ENCODE results near the gene TRIM67.
"Not testable (repeated sequence)": the region's sequence is repeated elsewhere in the genome, so short reads cannot be mapped to it uniquely, and the experiment has no call there.

TRIM67 gene

GRCh38 chr1:231207437-231207836 is 45.6 kb downstream of the TRIM67 start:
- H3K9me3 ChIP-seq (ENCODE audit: low read length): no peaks in the 10 kb centered on the region
- H3K36me3 ChIP-seq (ENCODE audit: insufficient read depth, low read length): peaks cover 2% of the 10 kb centered on the region
- no peak overlapping the region for H3K4me3 ChIP-seq (ENCODE audit: low read length)
- no peak overlapping the region for H2AFZ ChIP-seq (ENCODE audit: low read depth, low read length)
- no peaks in the 10 kb centered on the region for H3K27me3 ChIP-seq (ENCODE audit: insufficient read depth, low read length)
- no peaks in the 10 kb centered on the region for H3K4me1 ChIP-seq (ENCODE audit: insufficient read depth, low read length)

DNA sequence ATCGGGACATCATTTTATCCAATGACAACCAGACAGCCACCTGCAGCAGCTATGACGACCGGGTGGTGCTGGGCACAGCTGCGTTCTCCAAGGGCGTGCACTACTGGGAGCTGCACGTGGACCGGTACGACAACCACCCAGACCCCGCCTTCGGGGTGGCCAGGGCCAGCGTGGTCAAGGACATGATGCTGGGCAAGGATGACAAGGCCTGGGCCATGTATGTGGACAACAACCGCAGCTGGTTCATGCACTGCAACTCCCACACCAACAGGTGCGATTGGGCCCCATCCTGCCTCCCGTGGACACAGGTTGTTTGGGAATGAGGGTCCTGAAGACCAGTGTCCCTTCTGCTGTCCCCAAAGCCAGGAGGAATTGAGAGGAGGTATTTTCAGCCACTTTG is 47.1 kb downstream of the TRIM67 start:
- Histone ChIP-seq H3K4me3 (ENCODE audit: low read length) (no peak overlapping the region), H3K4me1 (ENCODE audit: insufficient read depth, low read length) (no peaks in the 10 kb centered on the region), H3K27me3 (ENCODE audit: insufficient read depth, low read length) (no peaks in the 10 kb centered on the region)

DNA sequence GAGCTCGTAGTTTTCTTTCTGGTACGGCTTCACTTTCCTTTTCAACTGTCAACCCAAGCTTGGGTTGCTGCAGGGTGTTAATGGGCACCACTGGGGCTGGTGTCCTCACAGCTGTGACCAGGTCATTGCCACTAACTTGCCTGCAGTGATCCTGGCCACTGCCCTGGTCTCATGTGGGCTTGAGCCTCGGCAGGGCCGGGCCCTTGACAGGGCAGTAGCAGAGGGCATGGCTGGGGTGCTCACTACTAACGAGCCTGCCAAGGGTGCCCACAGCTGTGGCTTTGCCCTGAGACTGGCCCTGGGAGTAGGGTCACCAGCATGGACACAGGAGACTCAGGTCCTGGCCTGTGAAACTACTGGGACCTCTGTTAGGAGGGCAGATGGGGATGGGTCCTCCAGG is 47.7 kb downstream of the TRIM67 start:
- no peak overlapping the region for H3K4me3 ChIP-seq (ENCODE audit: low read length)
- H3K36me3 ChIP-seq (ENCODE audit: insufficient read depth, low read length): peaks cover 2% of the 10 kb centered on the region
- no peaks in the 10 kb centered on the region for H3K4me1 ChIP-seq (ENCODE audit: insufficient read depth, low read length)
- H3K27me3 ChIP-seq (ENCODE audit: insufficient read depth, low read length): no peaks in the 10 kb centered on the region
- H2AFZ ChIP-seq (ENCODE audit: low read depth, low read length): no peak overlapping the region
- H3K9me3 ChIP-seq (ENCODE audit: low read length): no peaks in the 10 kb centered on the region

More for the DNA sequence above, 47.1 kb downstream of the TRIM67 start:
- H2AFZ ChIP-seq (ENCODE audit: low read depth, low read length): no peak overlapping the region
- no peaks in the 10 kb centered on the region for H3K9me3 ChIP-seq (ENCODE audit: low read length)
- peaks cover 2% of the 10 kb centered on the region for H3K36me3 ChIP-seq (ENCODE audit: insufficient read depth, low read length)

DNA sequence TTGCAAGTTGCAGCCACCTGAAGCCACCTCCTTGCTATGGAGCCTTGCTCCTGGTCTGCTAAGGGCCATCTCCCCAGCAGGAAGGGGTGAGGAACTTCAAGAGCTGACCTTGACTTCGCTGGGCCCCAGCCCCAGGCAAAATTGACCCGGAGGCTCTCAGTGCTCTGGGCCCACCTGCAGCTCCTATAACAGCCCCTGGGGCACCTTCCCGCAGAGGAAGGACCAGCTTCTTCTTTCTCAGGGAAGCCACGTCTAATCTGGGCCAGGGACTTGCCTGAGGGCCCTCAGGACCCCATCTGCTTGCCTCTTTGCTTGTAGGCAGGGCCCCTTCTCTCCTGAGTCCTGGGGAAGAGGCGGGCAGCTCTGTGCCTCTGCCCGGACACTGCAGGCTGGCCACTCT is 48.3 kb downstream of the TRIM67 start:
- Histone ChIP-seq H3K9me3 (ENCODE audit: low read length) (no peaks in the 10 kb centered on the region), H2AFZ (ENCODE audit: low read depth, low read length) (no peak overlapping the region), H3K4me3 (ENCODE audit: low read length) (no peak overlapping the region), H3K36me3 (ENCODE audit: insufficient read depth, low read length) (peaks cover 2% of the 10 kb centered on the region), H3K27me3 (ENCODE audit: insufficient read depth, low read length) (no peaks in the 10 kb centered on the region), H3K4me1 (ENCODE audit: insufficient read depth, low read length) (no peaks in the 10 kb centered on the region)

GRCh38 chr1:231211005-231211857 is 49.4 kb downstream of the TRIM67 start:
- Histone ChIP-seq H3K36me3 (ENCODE audit: insufficient read depth, low read length) (peaks cover 2% of the 10 kb centered on the region), H3K27me3 (ENCODE audit: insufficient read depth, low read length) (no peaks in the 10 kb centered on the region), H2AFZ (ENCODE audit: low read depth, low read length) (peak overlapping the region; percentile 0), H3K4me3 (ENCODE audit: low read length) (peak overlapping the region; percentile 39), H3K4me1 (ENCODE audit: insufficient read depth, low read length) (peaks cover 9% of the 10 kb centered on the region), H3K9me3 (ENCODE audit: low read length) (no peaks in the 10 kb centered on the region)

DNA sequence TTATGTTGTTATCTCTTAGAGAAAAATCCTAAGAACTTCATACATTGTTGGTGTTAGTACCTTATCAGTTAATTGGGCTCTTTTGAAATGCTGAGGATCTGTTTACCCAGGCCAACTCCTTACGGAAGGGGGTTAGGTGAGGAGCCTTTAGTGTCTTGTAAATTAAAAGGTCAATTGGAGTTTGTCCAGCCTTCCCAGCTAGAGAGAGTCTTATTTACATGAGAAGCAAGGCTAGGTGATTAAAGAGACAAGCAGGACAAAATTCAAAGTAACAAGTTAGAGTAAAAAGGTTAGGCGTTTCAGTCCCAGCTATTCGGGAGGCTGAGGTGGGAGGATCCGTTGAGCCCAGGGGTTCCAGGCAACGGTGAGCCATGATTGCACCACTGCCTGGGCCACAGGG is 50.4 kb downstream of the TRIM67 start:
- not testable (repeated sequence) for H3K4me3 ChIP-seq (ENCODE audit: low read length); H3K36me3 ChIP-seq (ENCODE audit: insufficient read depth, low read length); H2AFZ ChIP-seq (ENCODE audit: low read depth, low read length); H3K9me3 ChIP-seq (ENCODE audit: low read length); H3K27me3 ChIP-seq (ENCODE audit: insufficient read depth, low read length)
- H3K4me1 ChIP-seq (ENCODE audit: insufficient read depth, low read length): peaks cover 11% of the 10 kb centered on the region

DNA sequence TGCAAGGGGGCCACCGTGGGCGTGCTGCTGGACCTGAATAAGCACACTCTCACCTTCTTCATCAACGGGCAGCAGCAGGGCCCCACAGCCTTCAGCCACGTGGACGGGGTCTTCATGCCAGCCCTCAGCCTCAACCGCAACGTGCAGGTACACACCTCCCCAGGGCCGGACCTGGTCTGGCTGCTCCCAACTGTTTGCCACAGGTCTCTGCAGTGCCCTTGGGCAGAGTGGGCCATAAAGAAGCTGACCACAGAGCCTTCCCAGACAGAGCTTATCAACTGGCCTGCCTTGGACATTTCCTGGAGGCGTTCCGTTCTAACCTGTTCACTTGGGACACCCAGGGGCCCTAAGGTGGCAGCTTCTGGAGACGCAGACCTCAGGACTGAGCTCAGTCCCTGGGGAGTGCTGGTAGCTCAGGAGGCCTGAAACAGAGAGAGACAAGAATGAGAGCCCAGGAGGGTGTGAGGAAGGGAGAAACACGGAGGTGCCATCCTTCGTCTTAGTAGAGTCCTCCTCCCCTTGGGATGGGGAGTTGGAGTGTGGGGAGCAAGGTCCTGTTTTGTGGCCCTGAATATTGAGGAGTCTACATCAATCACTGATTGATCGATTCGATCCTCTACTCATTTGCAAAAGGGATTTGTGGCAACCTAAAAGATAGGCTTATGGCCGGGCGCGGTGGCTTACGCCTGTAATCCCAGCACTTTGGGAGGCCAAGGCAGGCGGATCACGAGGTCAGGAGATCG is 52.1 kb downstream of the TRIM67 start:
- Histone ChIP-seq H2AFZ (ENCODE audit: low read depth, low read length) (no peak overlapping the region), H3K27me3 (ENCODE audit: insufficient read depth, low read length) (no peaks in the 10 kb centered on the region), H3K36me3 (ENCODE audit: insufficient read depth, low read length) (peaks cover 1% of the 10 kb centered on the region)

DNA sequence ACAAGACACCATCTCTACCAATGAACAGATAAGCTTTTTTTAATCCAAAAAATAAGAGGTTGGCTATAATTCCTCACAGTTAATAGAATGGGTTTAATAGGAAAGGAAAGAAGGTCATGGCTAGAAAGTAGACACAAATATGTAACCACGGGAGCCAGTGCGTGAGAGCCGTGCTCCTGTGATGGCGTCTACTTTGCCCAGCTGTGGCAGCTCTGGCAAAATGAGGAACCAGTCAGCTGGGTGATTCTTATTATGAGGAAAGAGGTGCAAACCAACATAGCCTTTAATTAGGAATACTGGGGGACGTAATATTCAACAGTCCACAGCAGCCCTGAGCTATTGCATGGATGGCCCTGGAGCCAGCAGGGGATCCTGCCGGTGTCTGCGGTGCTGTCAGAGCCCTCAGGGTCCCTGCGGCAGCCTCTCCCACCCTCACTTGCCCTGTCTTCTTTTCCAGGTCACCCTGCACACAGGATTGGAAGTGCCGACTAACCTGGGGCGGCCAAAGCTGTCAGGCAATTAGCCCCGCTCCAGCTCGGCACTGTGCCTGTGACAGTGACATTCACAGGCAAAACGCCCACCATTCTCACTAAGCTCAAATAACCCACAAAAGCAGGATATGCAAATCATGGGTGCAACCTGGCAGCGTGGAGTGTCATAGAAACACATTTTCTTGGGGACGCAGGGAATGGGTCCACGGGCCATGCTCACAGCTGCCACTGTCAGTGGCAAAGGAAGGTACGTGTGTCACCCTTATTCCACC is 53.2 kb downstream of the TRIM67 start:
- H3K4me3 ChIP-seq (ENCODE audit: low read length): no peak overlapping the region
- no peaks in the 10 kb centered on the region for H3K27me3 ChIP-seq (ENCODE audit: insufficient read depth, low read length)
- no peak overlapping the region for H2AFZ ChIP-seq (ENCODE audit: low read depth, low read length)
- no peaks in the 10 kb centered on the region for H3K9me3 ChIP-seq (ENCODE audit: low read length)
- H3K36me3 ChIP-seq (ENCODE audit: insufficient read depth, low read length): no peaks in the 10 kb centered on the region
- peaks cover 11% of the 10 kb centered on the region for H3K4me1 ChIP-seq (ENCODE audit: insufficient read depth, low read length)

More for the DNA sequence above, 52.1 kb downstream of the TRIM67 start:
- no peak overlapping the region for H3K4me3 ChIP-seq (ENCODE audit: low read length)
- peaks cover 11% of the 10 kb centered on the region for H3K4me1 ChIP-seq (ENCODE audit: insufficient read depth, low read length)
- H3K9me3 ChIP-seq (ENCODE audit: low read length): no peaks in the 10 kb centered on the region

- Histone ChIP-seq H3K27me3 (ENCODE audit: insufficient read depth, low read length) (no peaks in the 10 kb centered on the region), H3K36me3 (ENCODE audit: insufficient read depth, low read length) (no peaks in the 10 kb centered on the region), H3K4me3 (ENCODE audit: low read length) (no peak overlapping the region), H2AFZ (ENCODE audit: low read depth, low read length) (peak overlapping the region; percentile 41), H3K4me1 (ENCODE audit: insufficient read depth, low read length) (peaks cover 11% of the 10 kb centered on the region), H3K9me3 (ENCODE audit: low read length) (no peaks in the 10 kb centered on the region)
Observed at GRCh38 chr1:231215681-231216385, 54.0 kb downstream of the TRIM67 start.

- Histone ChIP-seq H3K36me3 (ENCODE audit: insufficient read depth, low read length) (no peaks in the 10 kb centered on the region), H2AFZ (ENCODE audit: low read depth, low read length) (peak overlapping the region; percentile 41), H3K4me1 (ENCODE audit: insufficient read depth, low read length) (peaks cover 11% of the 10 kb centered on the region), H3K9me3 (ENCODE audit: low read length) (no peaks in the 10 kb centered on the region), H3K27me3 (ENCODE audit: insufficient read depth, low read length) (no peaks in the 10 kb centered on the region), H3K4me3 (ENCODE audit: low read length) (no peak overlapping the region)
Observed at GRCh38 chr1:231216498-231216897, 54.6 kb downstream of the TRIM67 start.

GRCh38 chr1:231217056-231217455 is 55.2 kb downstream of the TRIM67 start:
- H3K36me3 ChIP-seq (ENCODE audit: insufficient read depth, low read length): no peaks in the 10 kb centered on the region
- H2AFZ ChIP-seq (ENCODE audit: low read depth, low read length): no peak overlapping the region
- H3K4me3 ChIP-seq (ENCODE audit: low read length): no peak overlapping the region
- no peaks in the 10 kb centered on the region for H3K9me3 ChIP-seq (ENCODE audit: low read length)
- H3K27me3 ChIP-seq (ENCODE audit: insufficient read depth, low read length): no peaks in the 10 kb centered on the region
- H3K4me1 ChIP-seq (ENCODE audit: insufficient read depth, low read length): peaks cover 11% of the 10 kb centered on the region

- Histone ChIP-seq H3K4me1 (ENCODE audit: insufficient read depth, low read length) (peaks cover 11% of the 10 kb centered on the region), H3K4me3 (ENCODE audit: low read length) (no peak overlapping the region), H3K36me3 (ENCODE audit: insufficient read depth, low read length) (peaks cover 4% of the 10 kb centered on the region), H3K9me3 (ENCODE audit: low read length) (no peaks in the 10 kb centered on the region), H2AFZ (ENCODE audit: low read depth, low read length) (no peak overlapping the region), H3K27me3 (ENCODE audit: insufficient read depth, low read length) (no peaks in the 10 kb centered on the region)
Observed at GRCh38 chr1:231218078-231218477, 56.2 kb downstream of the TRIM67 start.
